Ramos (cell line): ENCODE data around the gene SOX9.
"Not testable (repeated sequence)": the region's sequence is repeated elsewhere in the genome, so short reads cannot be mapped to it uniquely, and the experiment has no call there.

Source experiments
- in situ Hi-C: fragments of 300-500 bp; cut with MboI; formaldehyde crosslinking; loops from one replicate; pipeline ENCODE4 v1.14.3; 2022; ENCODE audit warnings: low sequenced_read_pairs; ENCODE audit not compliant: unreplicated experiment

Gene SOX9

GRCh38 chr17:72123530-72124437 is 3.0 kb downstream of the SOX9 start:
- in situ Hi-C loops: loop anchor here (25.0 kb wide), 1 partner anchor 636 kb away; no protein-coding TSS in a partner anchor

DNA sequence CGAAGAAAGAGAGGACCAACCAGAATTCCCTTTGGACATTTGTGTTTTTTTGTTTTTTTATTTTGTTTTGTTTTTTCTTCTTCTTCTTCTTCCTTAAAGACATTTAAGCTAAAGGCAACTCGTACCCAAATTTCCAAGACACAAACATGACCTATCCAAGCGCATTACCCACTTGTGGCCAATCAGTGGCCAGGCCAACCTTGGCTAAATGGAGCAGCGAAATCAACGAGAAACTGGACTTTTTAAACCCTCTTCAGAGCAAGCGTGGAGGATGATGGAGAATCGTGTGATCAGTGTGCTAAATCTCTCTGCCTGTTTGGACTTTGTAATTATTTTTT is 3.6 kb downstream of the SOX9 start:
- in situ Hi-C loops: loop anchor here (25.0 kb wide), 1 partner anchor 637 kb away; no protein-coding TSS in a partner anchor

DNA sequence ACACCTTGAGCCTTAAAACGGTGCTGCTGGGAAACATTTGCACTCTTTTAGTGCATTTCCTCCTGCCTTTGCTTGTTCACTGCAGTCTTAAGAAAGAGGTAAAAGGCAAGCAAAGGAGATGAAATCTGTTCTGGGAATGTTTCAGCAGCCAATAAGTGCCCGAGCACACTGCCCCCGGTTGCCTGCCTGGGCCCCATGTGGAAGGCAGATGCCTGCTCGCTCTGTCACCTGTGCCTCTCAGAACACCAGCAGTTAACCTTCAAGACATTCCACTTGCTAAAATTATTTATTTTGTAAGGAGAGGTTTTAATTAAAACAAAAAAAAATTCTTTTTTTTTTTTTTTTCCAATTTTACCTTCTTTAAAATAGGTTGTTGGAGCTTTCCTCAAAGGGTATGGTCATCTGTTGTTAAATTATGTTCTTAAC is 4.4 kb downstream of the SOX9 start:
- in situ Hi-C loops: no loop called here

GRCh38 chr17:72125742-72126141 is 4.9 kb downstream of the SOX9 start:
- in situ Hi-C loops: no loop called here

- in situ Hi-C loops: no loop called here
Observed at GRCh38 chr17:72126575-72127486, 6.0 kb downstream of the SOX9 start.

DNA sequence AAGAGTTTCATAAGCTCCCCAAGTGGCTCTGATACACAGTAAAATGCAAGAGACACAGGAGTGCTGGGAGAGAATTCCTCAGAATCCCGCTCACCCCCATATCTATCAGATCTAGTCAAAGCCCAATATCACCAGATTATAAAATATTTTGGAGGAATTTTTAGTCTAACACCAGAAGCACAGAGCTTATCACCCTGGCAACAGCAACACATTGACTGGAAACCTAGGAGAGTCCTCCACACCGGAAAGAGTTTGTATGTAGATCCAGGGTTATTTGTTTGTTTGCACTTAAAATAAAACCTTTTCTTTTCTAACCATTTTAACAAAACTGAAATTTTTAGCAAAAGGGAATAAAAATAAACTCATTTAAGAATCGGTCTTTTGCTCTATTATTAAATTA is 7.2 kb downstream of the SOX9 start:
- in situ Hi-C loops: no loop called here

DNA sequence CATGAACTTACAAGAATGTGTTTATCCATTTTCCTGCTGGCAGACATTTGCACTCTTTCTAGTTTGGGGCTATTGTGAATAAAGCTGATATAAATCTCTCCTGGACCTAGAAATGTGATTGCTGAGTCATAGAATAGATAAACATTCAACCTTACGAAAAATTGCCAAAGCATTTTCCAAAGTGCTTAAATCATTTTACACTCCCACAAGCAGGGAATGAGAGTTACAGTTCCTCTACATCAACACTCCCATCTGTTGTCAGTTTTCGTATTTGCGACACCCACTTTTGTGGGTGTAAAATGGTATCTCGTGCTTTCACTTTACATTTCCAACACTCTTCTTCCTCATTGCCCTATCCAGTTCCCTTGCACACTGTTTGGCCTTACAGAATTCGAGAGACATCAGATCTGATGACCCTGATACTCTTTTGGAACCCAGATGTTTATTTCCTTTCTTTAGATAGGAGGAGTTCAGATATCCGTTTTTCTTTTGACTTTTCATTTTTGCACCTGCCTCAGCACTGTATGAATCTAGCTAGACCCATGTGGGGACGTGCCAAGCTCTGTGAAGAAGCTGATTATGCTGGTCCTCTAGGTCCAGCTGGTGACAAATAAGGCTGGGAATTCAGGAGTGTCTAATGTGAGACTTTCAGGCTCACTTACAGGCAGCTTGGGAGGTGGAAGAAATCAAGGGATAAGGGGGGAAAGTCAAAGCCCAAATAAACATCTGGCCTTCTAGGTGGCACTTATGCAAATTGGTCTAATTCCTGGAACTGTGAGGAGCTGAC is 14.0 kb downstream of the SOX9 start:
- in situ Hi-C loops: no loop called here

- in situ Hi-C loops: no loop called here
Observed at GRCh38 chr17:72135546-72136325, 14.9 kb downstream of the SOX9 start.

GRCh38 chr17:72136692-72137091 is 15.9 kb downstream of the SOX9 start:
- in situ Hi-C loops: no loop called here

- in situ Hi-C loops: no loop called here
Observed at GRCh38 chr17:72137161-72137560, 16.3 kb downstream of the SOX9 start.

GRCh38 chr17:72139212-72139611 is 18.4 kb downstream of the SOX9 start:
- in situ Hi-C loops: no loop called here

DNA sequence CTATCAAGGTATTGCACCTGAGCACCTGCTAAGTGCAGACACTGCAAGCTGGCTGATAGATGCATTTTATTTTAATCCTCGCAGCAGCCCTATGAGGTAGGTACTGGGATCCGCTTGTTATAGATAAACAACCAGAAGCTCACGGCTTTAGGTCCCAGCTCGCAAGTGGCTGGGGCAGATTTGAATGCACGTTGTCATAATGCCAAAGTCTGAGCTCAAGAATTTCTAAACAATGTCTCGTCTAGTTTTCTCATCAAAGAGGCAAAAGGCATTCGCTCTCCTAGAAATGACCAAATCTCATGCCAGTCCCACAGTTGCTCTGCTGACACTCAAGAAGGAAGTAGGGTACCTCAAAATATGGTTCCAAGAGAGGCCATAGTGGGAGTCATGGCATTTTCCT is 20.5 kb downstream of the SOX9 start:
- in situ Hi-C loops: no loop called here

DNA sequence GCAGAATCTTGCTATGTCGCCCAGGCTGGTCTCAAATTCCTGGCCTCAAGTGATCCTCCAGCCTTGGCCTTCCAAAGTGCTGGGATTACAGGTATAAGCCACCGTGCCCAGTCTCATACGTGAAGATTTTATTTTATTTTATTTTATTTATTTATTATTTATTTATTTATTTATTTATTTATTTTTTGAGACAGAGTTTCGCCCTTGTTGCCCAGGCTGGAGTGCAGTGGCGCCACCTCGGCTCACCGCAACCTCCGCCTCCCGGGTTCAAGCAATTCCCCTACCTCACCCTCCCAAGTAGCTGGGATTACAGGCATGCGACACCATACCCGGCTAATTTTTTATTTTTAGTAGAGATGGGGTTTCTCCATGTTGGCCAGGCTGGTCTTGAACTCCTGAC is 21.3 kb downstream of the SOX9 start:
- in situ Hi-C loops: not testable (repeated sequence)

DNA sequence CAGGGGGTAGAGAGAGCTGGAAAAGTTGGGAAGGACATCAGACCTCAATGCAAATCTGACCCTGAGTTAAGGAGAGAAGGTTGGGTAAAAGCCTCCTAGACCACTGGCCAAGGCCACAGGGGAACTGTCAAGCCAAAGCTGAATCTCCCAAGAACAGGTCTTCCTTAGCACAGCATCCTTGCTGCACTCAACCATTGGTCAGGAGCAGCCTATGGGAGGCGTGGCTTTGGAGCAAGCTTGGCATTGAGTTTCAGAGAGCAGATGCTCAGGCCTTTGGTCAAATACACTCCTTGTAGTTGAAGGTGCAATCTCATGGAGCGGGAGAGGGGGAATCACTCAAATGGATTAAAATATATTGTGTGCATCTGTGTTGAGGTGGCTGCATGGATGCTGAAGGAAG is 21.8 kb downstream of the SOX9 start:
- in situ Hi-C loops: no loop called here

- in situ Hi-C loops: no loop called here
Observed at GRCh38 chr17:72143245-72143644, 22.4 kb downstream of the SOX9 start.

DNA sequence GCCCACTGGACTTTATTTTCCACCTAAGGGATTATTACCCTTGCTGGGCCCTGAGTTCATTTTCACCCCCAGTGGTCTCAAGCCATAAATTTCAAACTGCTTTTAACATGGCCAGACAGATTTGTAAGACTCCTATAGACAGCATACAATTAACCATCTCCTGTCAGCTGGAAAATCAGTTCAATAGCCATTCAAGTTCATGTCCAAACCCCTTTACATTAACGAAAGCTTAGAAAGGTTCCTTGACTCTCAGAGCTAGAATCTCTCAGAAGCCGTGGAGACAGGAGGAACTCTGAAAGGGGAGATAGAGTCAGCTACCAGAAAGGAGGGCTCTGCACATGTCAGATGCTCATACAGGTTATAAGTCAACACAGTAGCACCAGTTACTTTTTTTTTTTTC is 23.3 kb downstream of the SOX9 start:
- in situ Hi-C loops: no loop called here

DNA sequence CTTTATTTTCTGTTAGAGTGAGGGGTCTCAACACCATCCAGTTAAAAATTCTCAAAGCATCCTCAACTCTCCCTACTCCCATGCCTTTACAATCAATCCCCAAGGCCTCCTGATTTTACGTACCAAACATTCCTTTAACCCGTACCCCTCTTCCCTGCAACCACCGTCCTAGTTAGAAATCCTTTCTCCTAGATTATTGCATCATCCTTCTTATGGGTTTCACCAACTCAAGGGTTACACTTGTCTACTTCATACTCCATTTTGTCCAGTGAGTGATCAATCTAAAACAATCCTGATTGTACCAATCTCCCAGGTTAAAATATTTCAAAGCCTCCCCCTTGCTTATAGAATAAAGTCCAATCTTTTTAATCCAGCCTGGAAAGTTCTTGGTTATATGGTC is 24.7 kb downstream of the SOX9 start:
- in situ Hi-C loops: no loop called here

- in situ Hi-C loops: no loop called here
Observed at GRCh38 chr17:72145962-72146361, 25.1 kb downstream of the SOX9 start.

DNA sequence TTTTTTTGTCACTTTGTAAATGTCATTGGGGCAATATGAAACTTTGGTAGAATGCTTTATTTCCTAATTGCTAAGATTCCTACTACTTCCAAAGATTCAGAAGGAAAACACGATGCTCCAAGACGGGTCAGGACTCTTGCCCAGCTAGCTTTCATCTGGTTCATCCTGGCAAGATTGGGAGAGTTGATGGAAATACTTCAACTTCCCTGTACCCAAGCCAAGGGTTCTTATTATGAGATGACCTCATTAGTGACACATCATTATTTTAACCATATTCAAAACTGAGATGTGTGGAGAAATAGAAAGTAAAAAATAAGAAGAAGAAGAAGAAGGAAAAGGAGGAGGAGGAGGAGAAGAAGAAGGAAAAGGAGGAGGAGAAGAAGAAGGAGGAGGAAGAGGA is 25.6 kb downstream of the SOX9 start:
- in situ Hi-C loops: no loop called here
